ENCODE measurements around the gene RCAN2.
A peak's percentile ranks its signal among the peaks of the same experiment; 100 is the strongest.

RCAN2 gene

GRCh38 chr6:46234700-46235099, 256.5 kb downstream of the RCAN2 start:
- TF ChIP-seq POLR2A (IDR thresholded peaks at IDR 0.05; ENCODE audit: low read depth, low read length) (no peak), POLR2AphosphoS5 (IDR thresholded peaks at IDR 0.05; ENCODE audit: low read depth, low read length) (no peak), TAF1 (IDR thresholded peaks at IDR 0.05; ENCODE audit: borderline replicate concordance, low read depth, low read length) (no peak)
- no peak for FAIRE-seq
- no peak for DNase-seq (ENCODE audit: insufficient read length)

- no peak for FAIRE-seq
- TF ChIP-seq POLR2A (IDR thresholded peaks at IDR 0.05; ENCODE audit: low read depth, low read length) (no peak), TAF1 (IDR thresholded peaks at IDR 0.05; ENCODE audit: borderline replicate concordance, low read depth, low read length) (no peak)
Observed at GRCh38 chr6:46234156-46234556, 257.1 kb downstream of the RCAN2 start.

GRCh38 chr6:46233129-46233528, 258.1 kb downstream of the RCAN2 start:
- no peak for FAIRE-seq
- no peak for TF ChIP-seq TAF1 (IDR thresholded peaks at IDR 0.05; ENCODE audit: borderline replicate concordance, low read depth, low read length)
- DNase-seq (ENCODE audit: insufficient read length): no peak

More at GRCh38 chr6:46234156-46234556, 257.1 kb downstream of the RCAN2 start:
- DNase-seq (ENCODE audit: insufficient read length): no peak

- TF ChIP-seq POLR2A (IDR thresholded peaks at IDR 0.05; ENCODE audit: low read depth, low read length): no peak
- TF ChIP-seq POLR2AphosphoS5 (IDR thresholded peaks at IDR 0.05; ENCODE audit: low read depth, low read length): no peak
- TF ChIP-seq TAF1 (IDR thresholded peaks at IDR 0.05; ENCODE audit: borderline replicate concordance, low read depth, low read length): no peak
- FAIRE-seq: no peak
Observed at GRCh38 chr6:46222286-46222685, 269.0 kb downstream of the RCAN2 start.

GRCh38 chr6:46221222-46221793, 269.9 kb downstream of the RCAN2 start:
- TF ChIP-seq POLR2AphosphoS5 (IDR thresholded peaks at IDR 0.05; ENCODE audit: low read depth, low read length) (no peak), POLR2A (IDR thresholded peaks at IDR 0.05; ENCODE audit: low read depth, low read length) (no peak), TAF1 (IDR thresholded peaks at IDR 0.05; ENCODE audit: borderline replicate concordance, low read depth, low read length) (no peak)
- DNase-seq (ENCODE audit: insufficient read length) (no peak), FAIRE-seq (peak; percentile 54)

More at GRCh38 chr6:46222286-46222685, 269.0 kb downstream of the RCAN2 start:
- DNase-seq (ENCODE audit: insufficient read length): no peak

- FAIRE-seq (peak; percentile 89), DNase-seq (ENCODE audit: insufficient read length) (no peak)
- TF ChIP-seq POLR2A (IDR thresholded peaks at IDR 0.05; ENCODE audit: low read depth, low read length) (no peak), POLR2AphosphoS5 (IDR thresholded peaks at IDR 0.05; ENCODE audit: low read depth, low read length) (no peak), TAF1 (IDR thresholded peaks at IDR 0.05; ENCODE audit: borderline replicate concordance, low read depth, low read length) (no peak)
Observed at GRCh38 chr6:46220352-46221221, 270.7 kb downstream of the RCAN2 start.

GRCh38 chr6:46219661-46220060, 271.6 kb downstream of the RCAN2 start:
- FAIRE-seq (peak; percentile 72), DNase-seq (ENCODE audit: insufficient read length) (no peak)
- TF ChIP-seq POLR2AphosphoS5 (IDR thresholded peaks at IDR 0.05; ENCODE audit: low read depth, low read length): no peak

- no peak for TF ChIP-seq POLR2AphosphoS5 (IDR thresholded peaks at IDR 0.05; ENCODE audit: low read depth, low read length)
- TF ChIP-seq TAF1 (IDR thresholded peaks at IDR 0.05; ENCODE audit: borderline replicate concordance, low read depth, low read length): no peak
- no peak for TF ChIP-seq POLR2A (IDR thresholded peaks at IDR 0.05; ENCODE audit: low read depth, low read length)
- no peak for DNase-seq (ENCODE audit: insufficient read length)
- FAIRE-seq: no peak
Observed at GRCh38 chr6:46218457-46218856, 272.8 kb downstream of the RCAN2 start.

GRCh38 chr6:46217671-46218131, 273.5 kb downstream of the RCAN2 start:
- no peak for TF ChIP-seq TAF1 (IDR thresholded peaks at IDR 0.05; ENCODE audit: borderline replicate concordance, low read depth, low read length)
- TF ChIP-seq POLR2A (IDR thresholded peaks at IDR 0.05; ENCODE audit: low read depth, low read length): no peak
- no peak for TF ChIP-seq POLR2AphosphoS5 (IDR thresholded peaks at IDR 0.05; ENCODE audit: low read depth, low read length)
- no peak for DNase-seq (ENCODE audit: insufficient read length)
- peak; percentile 57 for FAIRE-seq

GRCh38 chr6:46216879-46217278, 274.4 kb downstream of the RCAN2 start:
- DNase-seq (ENCODE audit: insufficient read length): no peak
- no peak for FAIRE-seq
- TF ChIP-seq TAF1 (IDR thresholded peaks at IDR 0.05; ENCODE audit: borderline replicate concordance, low read depth, low read length) (no peak), POLR2AphosphoS5 (IDR thresholded peaks at IDR 0.05; ENCODE audit: low read depth, low read length) (no peak), POLR2A (IDR thresholded peaks at IDR 0.05; ENCODE audit: low read depth, low read length) (no peak)

- FAIRE-seq (no peak), DNase-seq (ENCODE audit: insufficient read length) (no peak)
- TF ChIP-seq TAF1 (IDR thresholded peaks at IDR 0.05; ENCODE audit: borderline replicate concordance, low read depth, low read length) (no peak), POLR2AphosphoS5 (IDR thresholded peaks at IDR 0.05; ENCODE audit: low read depth, low read length) (no peak), POLR2A (IDR thresholded peaks at IDR 0.05; ENCODE audit: low read depth, low read length) (no peak)
Observed at GRCh38 chr6:46215777-46216176, 275.5 kb downstream of the RCAN2 start.

GRCh38 chr6:46215213-46215612, 276.0 kb downstream of the RCAN2 start:
- FAIRE-seq: no peak
- no peak for TF ChIP-seq TAF1 (IDR thresholded peaks at IDR 0.05; ENCODE audit: borderline replicate concordance, low read depth, low read length)
- no peak for TF ChIP-seq POLR2A (IDR thresholded peaks at IDR 0.05; ENCODE audit: low read depth, low read length)
- no peak for TF ChIP-seq POLR2AphosphoS5 (IDR thresholded peaks at IDR 0.05; ENCODE audit: low read depth, low read length)
- no peak for DNase-seq (ENCODE audit: insufficient read length)

Measured in GM12892 (cell line).